Natural killer cell (primary cell): Measurements from ENCODE around the gene NCAPG2. TPM values are rescaled to one million over a fixed set of nuclear protein-coding genes. Genes with fewer than 3 reads are reported as not detected.

Experiments used
- ATAC-seq, 3 donors: fragments of 150-1000 bp in 2 of 3; fragments of 200-7000 bp in 1 of 3; cut with Tn5 transposase; 1 replicate in 1 of 3; 2 replicates in 2 of 3; pipeline ENCODE4 v1.10.0; 2021; ENCODE audit warnings: mild to moderate bottlenecking in 2 of 3, moderate library complexity in 2 of 3
- DNase-seq, 2 donors: peaks; one replicate each; pipeline versions ENCODE4 v3.0.0 to v3.0.0-alpha.2; 2013 to 2021; ENCODE audit warnings: mixed read lengths in 1 of 2
- H3K27ac ChIP-seq: one replicate; pipeline ENCODE4 v1.5.1; 2013; ENCODE audit warnings: mild to moderate bottlenecking, low read length
- H3K27me3 ChIP-seq: one replicate; pipeline ENCODE4 v1.6.1; 2013; ENCODE audit warnings: low read length; ENCODE audit not compliant: control insufficient read depth, insufficient read depth
- H3K36me3 ChIP-seq: one replicate; pipeline ENCODE4 v1.6.1; 2013; ENCODE audit warnings: low read length; ENCODE audit not compliant: control insufficient read depth, insufficient read depth
- H3K4me1 ChIP-seq: one replicate; pipeline ENCODE4 v1.6.1; 2013; ENCODE audit warnings: low read length; ENCODE audit not compliant: control insufficient read depth, insufficient read depth
- H3K4me3 ChIP-seq: one replicate; pipeline ENCODE4 v1.5.1; 2013; ENCODE audit warnings: low read length
- H3K9me3 ChIP-seq: one replicate; pipeline ENCODE4 v1.6.1; 2013; ENCODE audit warnings: low read length; ENCODE audit not compliant: control insufficient read depth, insufficient read depth
- H3K27ac Mint-ChIP-seq, 2 donors: one replicate each; pipeline ENCODE4 v1.8.0; 2022; ENCODE audit warnings: mild to moderate bottlenecking in 2 of 2, mixed read lengths in 2 of 2, moderate library complexity in 1 of 2
- H3K27me3 Mint-ChIP-seq, 2 donors: one replicate each; pipeline ENCODE4 v1.8.0; 2022; ENCODE audit warnings: low read depth in 2 of 2, mixed read lengths in 2 of 2
- H3K36me3 Mint-ChIP-seq: one replicate; pipeline ENCODE4 v1.8.0; 2022; ENCODE audit warnings: mixed read lengths
- H3K4me1 Mint-ChIP-seq, 2 donors: one replicate each; pipeline ENCODE4 v1.8.0; 2022; ENCODE audit warnings: mixed read lengths in 2 of 2
- H3K4me3 Mint-ChIP-seq: one replicate; pipeline ENCODE4 v1.8.0; 2022; ENCODE audit warnings: mild to moderate bottlenecking, moderate library complexity, mixed read lengths
- H3K9me3 Mint-ChIP-seq, 2 donors: one replicate each; pipeline ENCODE4 v1.8.0; 2022; ENCODE audit warnings: mixed read lengths in 2 of 2
- WGBS: methylation state at CpG from one replicate; pipeline ENCODE4 v1.1.7; 2013; ENCODE audit warnings: missing lambda C conversion rate; ENCODE audit not compliant: insufficient coverage; 5-methylcytosine and 5-hydroxymethylcytosine counted together
- intact Hi-C: fragments of 100-400 bp; cut with micrococcal nuclease; formaldehyde crosslinking; loops from one replicate; pipeline ENCODE4 v1.14.2; 2022
- total RNA-seq, 4 donors: library from RNA; stranded (reverse); fragments of 120-200 nt in 1 of 4; gene quantifications; one replicate each; pipeline versions ENCODE4 v1.2.3 to v1.2.4, GENCODE V29; 2013 to 2022
- TF ChIP-seq, protein P1 (sequence below): fragments of 200-600 bp; IDR thresholded peaks from one replicate; pipeline ENCODE4 v1.8.0; 2022; ENCODE audit warnings: antibody characterized with exemption

NCAPG2 gene
- total RNA-seq, 3 donors from 2014 or later (not counting 1 experiment from before 2014, with no cell fraction given) = 8.8 to 14.8 (median 14.1) TPM

DNA sequence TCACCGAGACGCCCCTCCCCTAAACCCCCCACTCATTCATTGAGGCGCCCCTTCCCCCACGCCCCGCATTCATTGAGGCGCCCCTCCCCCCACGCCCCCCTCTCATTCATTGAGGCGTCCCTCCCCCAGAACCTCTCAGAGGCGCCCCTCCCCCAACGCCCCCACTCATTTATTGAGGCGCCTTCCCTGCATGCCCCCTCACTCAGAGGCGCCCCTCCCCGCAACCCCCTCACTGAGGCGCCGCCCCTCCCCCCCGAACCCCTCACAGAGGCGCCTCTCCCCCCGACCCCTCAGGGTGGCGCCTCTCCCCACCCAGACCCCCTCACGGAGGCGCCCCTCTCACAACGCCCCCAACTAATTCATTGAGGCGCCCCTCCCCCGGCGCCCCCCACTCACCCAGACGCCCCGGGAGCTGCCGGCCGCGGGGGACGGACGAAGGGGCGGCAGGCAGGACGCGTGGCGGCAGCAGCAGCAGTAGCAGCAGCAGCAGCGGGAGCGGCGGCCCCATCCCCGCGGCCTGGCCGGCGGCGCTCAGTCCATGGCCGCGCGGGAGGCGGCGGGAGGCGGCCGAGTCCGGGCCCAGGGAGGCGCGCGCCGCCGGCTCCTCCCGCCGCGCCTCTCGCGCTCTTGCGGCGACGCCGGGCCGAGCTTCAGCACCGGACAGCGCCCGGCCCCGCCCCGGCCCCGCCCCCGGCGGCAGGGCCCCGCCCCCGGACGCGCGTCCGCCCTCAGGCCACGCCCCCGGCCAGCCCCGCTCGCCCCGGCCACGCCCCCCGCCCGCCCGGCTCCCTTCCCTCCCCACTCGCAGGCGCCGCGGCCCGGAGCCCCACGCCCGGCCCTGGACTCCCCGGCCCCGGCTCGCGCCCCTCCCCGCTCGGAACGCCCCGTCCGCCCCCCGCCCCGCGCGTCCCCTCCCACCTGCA is 117.2 kb downstream of the NCAPG2 start, which contains the start of gene PTPRN2:
TSS of gene PTPRN2 (minus strand) at position 662 of the 923 bp plus-strand sequence.
- Mint-ChIP-seq H3K36me3 (no peaks in the 10 kb centered on the region), H3K4me3 (peak within 1 kb of the TSS; percentile 77), H3K27me3 (peaks cover 33 to 35% of the 10 kb centered on the region in 2 donors), H3K27ac (no peak within 1 kb of the TSS), H3K9me3 (no peaks in the 10 kb centered on the region), H3K4me1 (peaks cover 8 to 12% of the 10 kb centered on the region in 2 donors)
- Histone ChIP-seq H3K4me1 (peaks cover 12% of the 10 kb centered on the region), H3K36me3 (no peaks in the 10 kb centered on the region), H3K9me3 (no peaks in the 10 kb centered on the region), H3K27me3 (peaks cover 34% of the 10 kb centered on the region), H3K4me3 (no peak within 1 kb of the TSS), H3K27ac (no peak within 1 kb of the TSS)
- intact Hi-C loops = no loop called here
- TF ChIP-seq, protein P1, sequence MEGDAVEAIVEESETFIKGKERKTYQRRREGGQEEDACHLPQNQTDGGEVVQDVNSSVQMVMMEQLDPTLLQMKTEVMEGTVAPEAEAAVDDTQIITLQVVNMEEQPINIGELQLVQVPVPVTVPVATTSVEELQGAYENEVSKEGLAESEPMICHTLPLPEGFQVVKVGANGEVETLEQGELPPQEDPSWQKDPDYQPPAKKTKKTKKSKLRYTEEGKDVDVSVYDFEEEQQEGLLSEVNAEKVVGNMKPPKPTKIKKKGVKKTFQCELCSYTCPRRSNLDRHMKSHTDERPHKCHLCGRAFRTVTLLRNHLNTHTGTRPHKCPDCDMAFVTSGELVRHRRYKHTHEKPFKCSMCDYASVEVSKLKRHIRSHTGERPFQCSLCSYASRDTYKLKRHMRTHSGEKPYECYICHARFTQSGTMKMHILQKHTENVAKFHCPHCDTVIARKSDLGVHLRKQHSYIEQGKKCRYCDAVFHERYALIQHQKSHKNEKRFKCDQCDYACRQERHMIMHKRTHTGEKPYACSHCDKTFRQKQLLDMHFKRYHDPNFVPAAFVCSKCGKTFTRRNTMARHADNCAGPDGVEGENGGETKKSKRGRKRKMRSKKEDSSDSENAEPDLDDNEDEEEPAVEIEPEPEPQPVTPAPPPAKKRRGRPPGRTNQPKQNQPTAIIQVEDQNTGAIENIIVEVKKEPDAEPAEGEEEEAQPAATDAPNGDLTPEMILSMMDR = no peak
- WGBS = 3% methylated on average over 81 of the region's 110 CpGs
- peak; percentile 59 to 77 for DNase-seq
- peak; percentile 93 to 97 (median 94) for ATAC-seq

DNA sequence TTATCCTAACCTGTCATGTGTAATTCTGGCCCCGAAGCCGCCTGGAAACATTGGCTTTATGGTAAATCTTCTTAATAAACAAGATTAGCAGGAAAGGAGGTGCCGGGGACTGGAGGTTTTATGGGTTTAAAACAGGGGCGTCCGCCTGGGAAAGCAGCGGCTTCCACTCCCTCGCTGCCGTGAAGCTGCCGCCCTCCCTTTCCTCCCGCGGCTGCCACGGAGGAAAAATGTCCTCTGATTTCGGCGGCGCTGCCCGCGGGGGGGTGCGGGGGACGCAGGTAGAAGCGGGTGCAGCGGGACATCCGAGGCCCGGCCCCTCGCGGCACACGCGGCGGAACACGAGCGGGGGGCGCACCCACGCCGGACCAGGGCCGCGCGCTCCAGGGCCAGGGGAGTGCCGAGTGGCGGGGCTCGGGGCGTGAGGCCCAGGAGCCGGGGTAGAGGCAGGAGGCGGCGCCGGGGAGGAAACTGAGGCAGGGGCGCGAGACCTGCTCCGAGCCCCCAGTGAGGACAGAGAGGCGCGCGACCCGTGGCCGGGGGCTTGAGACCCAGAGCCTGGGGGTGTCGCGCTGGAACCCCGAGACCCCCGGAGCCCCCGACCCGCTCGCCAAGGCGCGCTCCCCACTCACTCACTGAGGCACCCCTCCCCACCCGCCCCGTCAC is 118.0 kb downstream of the NCAPG2 start:
- H3K36me3 ChIP-seq = no peaks in the 10 kb centered on the region
- no peak overlapping the region for H3K27ac ChIP-seq
- peaks cover 12% of the 10 kb centered on the region for H3K4me1 ChIP-seq
- no peak for ATAC-seq
- Mint-ChIP-seq H3K27ac (no peak overlapping the region), H3K9me3 (no peaks in the 10 kb centered on the region), H3K27me3 (peaks cover 33 to 35% of the 10 kb centered on the region in 2 donors), H3K36me3 (no peaks in the 10 kb centered on the region), H3K4me3 (no peak overlapping the region), H3K4me1 (peaks cover 8 to 12% of the 10 kb centered on the region in 2 donors)
- H3K4me3 ChIP-seq = no peak overlapping the region
- 9% methylated on average over 61 of the region's 63 CpGs for WGBS
- H3K27me3 ChIP-seq = peaks cover 34% of the 10 kb centered on the region
- intact Hi-C loops = no loop called here
- H3K9me3 ChIP-seq = no peaks in the 10 kb centered on the region
- TF ChIP-seq, protein P1 = no peak
- DNase-seq = no peak

DNA sequence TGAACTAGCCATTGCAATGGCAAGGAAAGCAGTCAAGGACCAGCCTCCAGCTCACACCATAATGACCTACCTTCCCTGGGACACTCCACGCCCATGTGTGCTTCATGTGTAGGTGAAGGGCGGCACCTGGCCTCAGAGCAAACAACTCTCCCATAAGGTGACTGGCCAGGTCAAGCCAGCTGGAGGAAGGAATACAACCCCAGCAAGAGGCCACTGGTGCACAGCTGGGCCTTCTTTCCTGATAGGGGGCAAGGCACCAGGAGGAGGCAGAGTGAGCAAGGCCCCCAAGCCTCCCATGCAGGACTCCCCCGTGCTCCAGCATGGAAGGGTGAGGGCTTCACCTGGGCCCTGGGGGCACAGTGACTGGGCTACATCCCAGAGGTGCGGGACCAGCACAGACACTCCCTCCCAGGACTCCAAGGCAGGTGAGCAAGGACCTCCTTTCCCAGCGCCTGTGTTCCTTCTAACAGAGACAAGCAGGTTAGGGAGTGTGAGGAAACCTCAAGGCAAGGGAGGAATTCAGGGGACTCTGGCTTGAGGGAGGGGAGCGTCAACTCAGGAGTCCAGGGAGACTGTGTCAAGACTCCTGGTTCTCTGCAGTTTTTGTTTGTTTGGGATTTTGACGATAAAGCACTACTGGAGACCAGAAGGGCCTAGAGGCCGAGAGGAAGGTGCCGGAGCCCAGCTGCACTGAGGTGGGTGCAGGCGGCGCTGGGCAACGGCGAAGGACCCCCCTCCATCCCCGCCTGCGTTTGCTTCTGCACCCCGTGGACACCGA is 118.7 kb downstream of the NCAPG2 start:
- Histone ChIP-seq H3K27me3 (peaks cover 34% of the 10 kb centered on the region), H3K36me3 (no peaks in the 10 kb centered on the region), H3K9me3 (no peaks in the 10 kb centered on the region), H3K27ac (no peak overlapping the region), H3K4me3 (no peak overlapping the region), H3K4me1 (peaks cover 12% of the 10 kb centered on the region)
- Mint-ChIP-seq H3K27me3 (peaks cover 33 to 35% of the 10 kb centered on the region in 2 donors), H3K4me1 (peaks cover 8 to 12% of the 10 kb centered on the region in 2 donors), H3K9me3 (no peaks in the 10 kb centered on the region), H3K36me3 (no peaks in the 10 kb centered on the region), H3K27ac (no peak overlapping the region), H3K4me3 (peak overlapping the region; percentile 68)
- DNase-seq (no peak), ATAC-seq (no peak)
- intact Hi-C loops = no loop called here
- TF ChIP-seq, protein P1 = no peak
- 44% methylated on average over 17 of the region's 17 CpGs for WGBS
